Measurements from ENCODE around the gene OPA1.

OPA1 gene

GRCh38 chr3:193742628-193743027 lies 149.6 kb downstream of the OPA1 start:
- Histone ChIP-seq H3K27me3 (replicated peaks; ENCODE audit: control insufficient read depth, insufficient read depth, low read length, poor library complexity, severe bottlenecking) (no peaks in the 10 kb centered on the region), H3K9me3 (ENCODE audit: control insufficient read depth, low read length) (no peaks in the 10 kb centered on the region), H3K4me3 (ENCODE audit: insufficient read depth, low read depth, low read length, poor library complexity, severe bottlenecking) (no peak overlapping the region), H3K27ac (ENCODE audit: insufficient read depth, low read length, poor library complexity, severe bottlenecking) (no peak overlapping the region), H3K36me3 (ENCODE audit: control insufficient read depth, insufficient read depth, low read length) (no peaks in the 10 kb centered on the region), H3K4me1 (ENCODE audit: control insufficient read depth, insufficient read depth, low read length, poor library complexity, severe bottlenecking) (no peaks in the 10 kb centered on the region)
- no peak for DNase-seq

GRCh38 chr3:193743702-193744047 lies 150.7 kb downstream of the OPA1 start:
- DNase-seq = no peak
- Histone ChIP-seq H3K4me3 (ENCODE audit: insufficient read depth, low read depth, low read length, poor library complexity, severe bottlenecking) (no peak overlapping the region), H3K27me3 (replicated peaks; ENCODE audit: control insufficient read depth, insufficient read depth, low read length, poor library complexity, severe bottlenecking) (no peaks in the 10 kb centered on the region)

GRCh38 chr3:193744048-193744821 lies 151.2 kb downstream of the OPA1 start:
- no peak for DNase-seq
- no peak overlapping the region for H3K4me3 ChIP-seq (ENCODE audit: insufficient read depth, low read depth, low read length, poor library complexity, severe bottlenecking)

More at GRCh38 chr3:193743702-193744047, 150.7 kb downstream of the OPA1 start:
- Histone ChIP-seq H3K36me3 (ENCODE audit: control insufficient read depth, insufficient read depth, low read length) (no peaks in the 10 kb centered on the region), H3K4me1 (ENCODE audit: control insufficient read depth, insufficient read depth, low read length, poor library complexity, severe bottlenecking) (no peaks in the 10 kb centered on the region), H3K27ac (ENCODE audit: insufficient read depth, low read length, poor library complexity, severe bottlenecking) (no peak overlapping the region), H3K9me3 (ENCODE audit: control insufficient read depth, low read length) (no peaks in the 10 kb centered on the region)

GRCh38 chr3:193744822-193745684 lies 152.0 kb downstream of the OPA1 start:
- Histone ChIP-seq H3K9me3 (ENCODE audit: control insufficient read depth, low read length) (no peaks in the 10 kb centered on the region), H3K4me1 (ENCODE audit: control insufficient read depth, insufficient read depth, low read length, poor library complexity, severe bottlenecking) (no peaks in the 10 kb centered on the region), H3K27ac (ENCODE audit: insufficient read depth, low read length, poor library complexity, severe bottlenecking) (no peak overlapping the region), H3K27me3 (replicated peaks; ENCODE audit: control insufficient read depth, insufficient read depth, low read length, poor library complexity, severe bottlenecking) (no peaks in the 10 kb centered on the region), H3K4me3 (ENCODE audit: insufficient read depth, low read depth, low read length, poor library complexity, severe bottlenecking) (no peak overlapping the region), H3K36me3 (ENCODE audit: control insufficient read depth, insufficient read depth, low read length) (no peaks in the 10 kb centered on the region)
- no peak for DNase-seq

More at GRCh38 chr3:193744048-193744821, 151.2 kb downstream of the OPA1 start:
- Histone ChIP-seq H3K27me3 (replicated peaks; ENCODE audit: control insufficient read depth, insufficient read depth, low read length, poor library complexity, severe bottlenecking) (no peaks in the 10 kb centered on the region), H3K9me3 (ENCODE audit: control insufficient read depth, low read length) (no peaks in the 10 kb centered on the region), H3K36me3 (ENCODE audit: control insufficient read depth, insufficient read depth, low read length) (no peaks in the 10 kb centered on the region), H3K4me1 (ENCODE audit: control insufficient read depth, insufficient read depth, low read length, poor library complexity, severe bottlenecking) (no peaks in the 10 kb centered on the region), H3K27ac (ENCODE audit: insufficient read depth, low read length, poor library complexity, severe bottlenecking) (no peak overlapping the region)

- no peak for DNase-seq
- Histone ChIP-seq H3K36me3 (ENCODE audit: control insufficient read depth, insufficient read depth, low read length) (no peaks in the 10 kb centered on the region), H3K9me3 (ENCODE audit: control insufficient read depth, low read length) (no peaks in the 10 kb centered on the region), H3K27me3 (replicated peaks; ENCODE audit: control insufficient read depth, insufficient read depth, low read length, poor library complexity, severe bottlenecking) (no peaks in the 10 kb centered on the region), H3K4me1 (ENCODE audit: control insufficient read depth, insufficient read depth, low read length, poor library complexity, severe bottlenecking) (no peaks in the 10 kb centered on the region), H3K27ac (ENCODE audit: insufficient read depth, low read length, poor library complexity, severe bottlenecking) (no peak overlapping the region), H3K4me3 (ENCODE audit: insufficient read depth, low read depth, low read length, poor library complexity, severe bottlenecking) (no peak overlapping the region)
Measured at GRCh38 chr3:193746832-193747231, 153.8 kb downstream of the OPA1 start.

Data from effector memory CD4-positive, alpha-beta T cell (primary cell).